Measurements from ENCODE around the gene SLC12A3. TPM values are rescaled to one million over a fixed set of nuclear protein-coding genes. Genes with fewer than 3 reads are reported as not detected.

Gene SLC12A3
- total and polyA plus RNA-seq, 2 of the 4 experiments (the other 2 are of a cell fraction): not detected

DNA sequence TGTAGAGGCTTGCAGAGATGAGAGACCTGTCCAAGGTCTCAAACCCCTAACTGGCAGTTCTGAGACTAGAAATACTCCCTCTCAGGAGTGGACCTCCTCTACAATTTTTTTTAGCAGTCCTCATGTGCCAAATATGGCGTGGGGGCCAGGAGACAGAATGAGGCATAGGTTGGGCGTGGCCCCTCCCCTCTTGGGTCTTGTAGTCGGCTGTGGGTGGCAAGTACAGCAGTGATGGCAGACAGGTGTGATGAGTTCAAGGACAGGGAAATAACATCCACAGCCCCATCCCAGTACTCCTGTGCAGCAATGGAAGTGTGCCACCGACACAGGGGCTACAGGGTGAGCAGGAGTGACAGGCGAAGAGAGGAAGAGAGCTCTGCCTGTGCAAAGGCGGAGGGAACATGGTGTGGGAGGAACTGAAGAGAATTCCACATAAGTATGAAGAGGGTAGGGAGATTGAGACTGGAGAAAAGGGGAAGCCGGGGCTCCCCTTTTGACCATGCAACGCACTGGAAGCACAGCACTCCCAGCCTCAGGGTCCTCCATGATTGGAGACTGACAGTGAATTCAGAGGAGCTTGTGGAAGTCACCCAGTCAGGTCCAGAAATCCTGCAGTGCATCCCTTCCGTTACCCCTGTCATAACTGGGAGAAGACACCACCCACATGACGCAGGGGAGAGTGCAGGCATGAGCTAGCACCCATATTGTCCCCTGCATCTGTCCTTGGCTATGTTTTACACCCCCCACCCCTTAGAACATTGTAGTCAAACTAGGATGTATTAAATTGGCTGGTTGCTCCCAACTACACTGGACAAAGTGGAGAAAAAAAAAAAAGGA is 82.0 kb downstream of the SLC12A3 start:
- POLR2A ChIA-PET (ENCODE audit: unreplicated experiment): interaction anchor here (0.6 kb wide), 1 partner anchor 141 kb away, joined by 4 read pairs; no protein-coding TSS in a partner anchor
- no peak overlapping the region for H2AK9ac ChIP-seq (replicated peaks; ENCODE audit: low read depth, low read length, poor library complexity)
- H3K9me1 ChIP-seq (ENCODE audit: insufficient read depth, low read length): peaks cover 6% of the 10 kb centered on the region; the same call in 1 of the 2 replicates
- 83% methylated on average over 1 of the region's 10 CpGs; no CpG with 5 or more reads in 1 of the 2 experiments for WGBS, 2 experiments (ENCODE audit: extremely low coverage in 2 of 2, insufficient read length in 1 of 2)
- no peak overlapping the region for H3K4me3 ChIP-seq (ENCODE audit: insufficient read depth, low read depth, low read length)
- ATAC-seq (ENCODE audit: low read depth): no peak
- CTCF ChIA-PET: interaction anchor here (0.6 kb wide), 2 partner anchors 41 to 92 kb away, joined by 3 to 4 read pairs; no protein-coding TSS in a partner anchor
- H3K4ac ChIP-seq (ENCODE audit: low read depth, low read length): no peak overlapping the region
- H4K20me1 ChIP-seq (ENCODE audit: insufficient read depth, low read length): peaks cover 44% of the 10 kb centered on the region
- peaks cover 6% of the 10 kb centered on the region for H3K4me1 ChIP-seq (ENCODE audit: control insufficient read depth, insufficient read depth, low read length)
- H3K4me2 ChIP-seq (ENCODE audit: low read depth, low read length): no peak overlapping the region
- H2BK120ac ChIP-seq (ENCODE audit: low read depth, low read length): no peak overlapping the region
- no peak overlapping the region for H3K18ac ChIP-seq (ENCODE audit: low read depth, low read length)
- H2AFZ ChIP-seq (replicated peaks; ENCODE audit: low read length, poor library complexity): no peak overlapping the region
- no peak overlapping the region for H2AK5ac ChIP-seq (ENCODE audit: low read depth, low read length)
- DNase-seq: no peak
- no peak overlapping the region for H2BK20ac ChIP-seq (ENCODE audit: low read depth, low read length)
- H3K27ac ChIP-seq (ENCODE audit: insufficient read depth, low read length): no peak overlapping the region
- H3K79me1 ChIP-seq (ENCODE audit: low read depth in 1 of 2, low read length in 2 of 2): peaks cover 0 to 20% of the 10 kb centered on the region in 2 experiments; a peak in 3 of 4 replicates
- dilution Hi-C loops (cut with HindIII; ENCODE audit: low sequenced_read_pairs, unreplicated experiment): no loop called here
- in situ Hi-C loops (cut with MboI; ENCODE audit: low sequenced_read_pairs): no loop called here
- TF ChIP-seq RFX5 (IDR thresholded peaks at IDR 0.05; ENCODE audit: low read depth, low read length) (no peak), SMC3 (IDR thresholded peaks at IDR 0.05; ENCODE audit: low read depth, low read length) (no peak), MAFK (IDR thresholded peaks at IDR 0.05; ENCODE audit: low read depth, low read length) (no peak), CHD1 (IDR thresholded peaks at IDR 0.05; ENCODE audit: low read depth, low read length) (no peak), NFE2L2 (IDR thresholded peaks at IDR 0.05; ENCODE audit: low read depth, low read length) (no peak), POLR2A (IDR thresholded peaks at IDR 0.05; ENCODE audit: low read depth, low read length) (no peak), CEBPB (IDR thresholded peaks at IDR 0.05; ENCODE audit: low read depth, low read length) (no peak), BHLHE40 (IDR thresholded peaks at IDR 0.05; ENCODE audit: low read depth, low read length) (no peak)
- TF ChIP-seq, protein P1, sequence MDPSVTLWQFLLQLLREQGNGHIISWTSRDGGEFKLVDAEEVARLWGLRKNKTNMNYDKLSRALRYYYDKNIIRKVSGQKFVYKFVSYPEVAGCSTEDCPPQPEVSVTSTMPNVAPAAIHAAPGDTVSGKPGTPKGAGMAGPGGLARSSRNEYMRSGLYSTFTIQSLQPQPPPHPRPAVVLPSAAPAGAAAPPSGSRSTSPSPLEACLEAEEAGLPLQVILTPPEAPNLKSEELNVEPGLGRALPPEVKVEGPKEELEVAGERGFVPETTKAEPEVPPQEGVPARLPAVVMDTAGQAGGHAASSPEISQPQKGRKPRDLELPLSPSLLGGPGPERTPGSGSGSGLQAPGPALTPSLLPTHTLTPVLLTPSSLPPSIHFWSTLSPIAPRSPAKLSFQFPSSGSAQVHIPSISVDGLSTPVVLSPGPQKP (IDR thresholded peaks at IDR 0.05; ENCODE audit: borderline replicate concordance, low read depth, low read length): no peak
- TF ChIP-seq, protein P2, sequence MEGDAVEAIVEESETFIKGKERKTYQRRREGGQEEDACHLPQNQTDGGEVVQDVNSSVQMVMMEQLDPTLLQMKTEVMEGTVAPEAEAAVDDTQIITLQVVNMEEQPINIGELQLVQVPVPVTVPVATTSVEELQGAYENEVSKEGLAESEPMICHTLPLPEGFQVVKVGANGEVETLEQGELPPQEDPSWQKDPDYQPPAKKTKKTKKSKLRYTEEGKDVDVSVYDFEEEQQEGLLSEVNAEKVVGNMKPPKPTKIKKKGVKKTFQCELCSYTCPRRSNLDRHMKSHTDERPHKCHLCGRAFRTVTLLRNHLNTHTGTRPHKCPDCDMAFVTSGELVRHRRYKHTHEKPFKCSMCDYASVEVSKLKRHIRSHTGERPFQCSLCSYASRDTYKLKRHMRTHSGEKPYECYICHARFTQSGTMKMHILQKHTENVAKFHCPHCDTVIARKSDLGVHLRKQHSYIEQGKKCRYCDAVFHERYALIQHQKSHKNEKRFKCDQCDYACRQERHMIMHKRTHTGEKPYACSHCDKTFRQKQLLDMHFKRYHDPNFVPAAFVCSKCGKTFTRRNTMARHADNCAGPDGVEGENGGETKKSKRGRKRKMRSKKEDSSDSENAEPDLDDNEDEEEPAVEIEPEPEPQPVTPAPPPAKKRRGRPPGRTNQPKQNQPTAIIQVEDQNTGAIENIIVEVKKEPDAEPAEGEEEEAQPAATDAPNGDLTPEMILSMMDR (conservative IDR thresholded peaks at IDR 0.05; ENCODE audit: low read depth, low read length): no peak
- no peaks in the 10 kb centered on the region for H3K27me3 ChIP-seq (ENCODE audit: control insufficient read depth, insufficient read depth, low read length)
- H4K91ac ChIP-seq (ENCODE audit: insufficient read depth, low read depth, low read length): no peak overlapping the region
- H4K5ac ChIP-seq (ENCODE audit: low read depth, low read length): no peak overlapping the region
- no peak overlapping the region for H2BK5ac ChIP-seq (ENCODE audit: low read depth, low read length, poor library complexity, severe bottlenecking)
- H3K56ac ChIP-seq (ENCODE audit: extremely low read depth, insufficient read depth, low read length): no peak overlapping the region
- peaks cover 26% of the 10 kb centered on the region for H3K36me3 ChIP-seq (ENCODE audit: control insufficient read depth, insufficient read depth, low read length)
- H3K9ac ChIP-seq (ENCODE audit: low read depth, low read length): no peak overlapping the region
- intact Hi-C loops (cut with micrococcal nuclease): no loop called here
- H4K8ac ChIP-seq (ENCODE audit: low read depth in 2 of 2, low read length in 2 of 2): no peak overlapping the region
- BruUV-seq (replicated peaks): no TSS peak
- no peak overlapping the region for H2BK15ac ChIP-seq (ENCODE audit: low read depth, low read length)
- no peak overlapping the region for H3K23ac ChIP-seq (ENCODE audit: low read depth, low read length)
- H3K14ac ChIP-seq (replicated peaks; ENCODE audit: low read depth, low read length): no peak overlapping the region
- no peaks in the 10 kb centered on the region for H3K9me3 ChIP-seq (ENCODE audit: control insufficient read depth, insufficient read depth, low read length)
